ENCODE measurements around the gene SLC5A11. TPM values are rescaled to one million over a fixed set of nuclear protein-coding genes. Genes with fewer than 3 reads are reported as not detected.
"Not testable (repeated sequence)": the region's sequence is repeated elsewhere in the genome, so short reads cannot be mapped to it uniquely, and the experiment has no call there.

SLC5A11 gene
- total and polyA plus RNA-seq, 3 experiments from 2014 or later = 0.15 to 0.20 TPM; not detected in 1

GRCh38 chr16:24855678-24856077, 9.9 kb downstream of the SLC5A11 start:
- Mint-ChIP-seq H3K9me3 (peaks cover 0 to 2% (median 2%) of the 10 kb centered on the region in 5 donors), H3K4me1 (no peaks in the 10 kb centered on the region), H3K27ac (no peak overlapping the region), H3K27me3 (peaks cover 10 to 28% of the 10 kb centered on the region in 2 donors), H3K36me3 (peaks cover 0 to 11% (median 0%) of the 10 kb centered on the region in 3 donors), H3K4me3 (no peak overlapping the region)
- H3K9me3 ChIP-seq (ENCODE audit: low read length) = no peaks in the 10 kb centered on the region
- no peaks in the 10 kb centered on the region for H3K4me1 ChIP-seq (ENCODE audit: insufficient read depth, low read length)
- H3K4me3 ChIP-seq (ENCODE audit: low read length) = no peak overlapping the region
- POLR2A ChIA-PET = no interaction called here
- H3K27me3 ChIP-seq (ENCODE audit: insufficient read depth, low read length, poor library complexity, severe bottlenecking) = no peaks in the 10 kb centered on the region
- no peak for DNase-seq
- no peaks in the 10 kb centered on the region for H3K36me3 ChIP-seq (ENCODE audit: insufficient read depth, low read length)
- H3K27ac ChIP-seq (ENCODE audit: low read depth, low read length) = no peak overlapping the region
- CTCF ChIA-PET = no interaction called here

- H3K4me3 Mint-ChIP-seq; H3K9me3 Mint-ChIP-seq; H3K27me3 ChIP-seq (ENCODE audit: insufficient read depth, low read length, poor library complexity, severe bottlenecking); POLR2A ChIA-PET; H3K27ac Mint-ChIP-seq; H3K27ac ChIP-seq (ENCODE audit: low read depth, low read length); DNase-seq; H3K4me3 ChIP-seq (ENCODE audit: low read length); H3K36me3 ChIP-seq (ENCODE audit: insufficient read depth, low read length); H3K4me1 ChIP-seq (ENCODE audit: insufficient read depth, low read length); H3K4me1 Mint-ChIP-seq; H3K9me3 ChIP-seq (ENCODE audit: low read length): not testable (repeated sequence)
- CTCF ChIA-PET = interaction anchor here (0.8 kb wide), 1 partner anchor 22 kb away, joined by 3 read pairs; no protein-coding TSS in a partner anchor
- peaks cover 10 to 31% of the 10 kb centered on the region in 2 donors for H3K27me3 Mint-ChIP-seq
- H3K36me3 Mint-ChIP-seq = peaks cover 0 to 11% (median 0%) of the 10 kb centered on the region in 3 donors
These were observed 11.1 kb downstream of the SLC5A11 start for GRCh38 chr16:24856871-24857270.

DNA sequence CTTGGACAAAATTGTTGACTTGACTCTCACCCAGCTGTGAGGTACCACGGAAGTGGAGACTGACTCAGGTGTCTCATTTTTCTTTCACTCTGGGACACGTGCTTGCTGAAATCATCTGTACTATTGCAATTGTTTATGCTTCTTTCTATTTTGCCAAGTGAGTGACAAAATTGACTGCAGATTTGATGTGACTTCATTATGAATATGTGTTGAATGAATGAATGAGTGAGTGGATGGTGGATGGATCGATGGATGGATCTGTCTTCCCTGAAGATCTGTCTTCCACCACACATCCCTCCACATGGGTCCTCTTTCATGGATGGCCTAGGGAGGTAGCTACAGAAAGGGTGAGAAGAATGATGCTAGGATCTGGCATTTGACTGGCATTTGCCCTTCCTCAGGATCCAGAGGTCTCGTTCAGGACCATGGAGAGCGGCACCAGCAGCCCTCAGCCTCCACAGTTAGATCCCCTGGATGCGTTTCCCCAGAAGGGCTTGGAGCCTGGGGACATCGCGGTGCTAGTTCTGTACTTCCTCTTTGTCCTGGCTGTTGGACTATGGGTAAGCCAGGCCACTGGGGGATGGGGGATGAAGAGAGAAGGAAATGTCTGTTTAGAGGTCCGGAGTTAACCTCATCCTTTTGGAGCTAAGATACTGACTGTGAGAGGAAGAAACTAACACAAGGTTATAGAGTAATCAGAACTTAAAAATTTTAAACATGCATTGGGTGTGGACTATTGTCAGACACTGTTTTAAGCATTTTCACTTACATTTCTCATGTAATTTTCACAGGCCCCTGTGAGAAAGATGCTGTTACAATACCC, 12.7 kb downstream of the SLC5A11 start:
- ChIA-PET CTCF (no interaction called here), POLR2A (no interaction called here)
- Histone ChIP-seq H3K9me3 (ENCODE audit: low read length) (no peaks in the 10 kb centered on the region), H3K27ac (ENCODE audit: low read depth, low read length) (no peak overlapping the region), H3K4me3 (ENCODE audit: low read length) (no peak overlapping the region), H3K27me3 (ENCODE audit: insufficient read depth, low read length, poor library complexity, severe bottlenecking) (no peaks in the 10 kb centered on the region), H3K36me3 (ENCODE audit: insufficient read depth, low read length) (no peaks in the 10 kb centered on the region), H3K4me1 (ENCODE audit: insufficient read depth, low read length) (no peaks in the 10 kb centered on the region)
- H3K4me3 Mint-ChIP-seq = no peak overlapping the region
- no peaks in the 10 kb centered on the region for H3K4me1 Mint-ChIP-seq
- no peak overlapping the region for H3K27ac Mint-ChIP-seq
- peak; percentile 10 to 52 (median 18) for DNase-seq
- H3K27me3 Mint-ChIP-seq = peaks cover 10 to 31% of the 10 kb centered on the region in 2 donors
- peaks cover 0 to 14% (median 0%) of the 10 kb centered on the region in 3 donors for H3K36me3 Mint-ChIP-seq
- peaks cover 2 to 5% (median 3%) of the 10 kb centered on the region in 5 donors for H3K9me3 Mint-ChIP-seq

GRCh38 chr16:24861461-24861860, 15.7 kb downstream of the SLC5A11 start:
- Mint-ChIP-seq H3K9me3 (peaks cover 14 to 28% (median 19%) of the 10 kb centered on the region in 5 donors), H3K4me3 (no peak overlapping the region), H3K4me1 (no peaks in the 10 kb centered on the region), H3K27ac (no peak overlapping the region), H3K36me3 (peaks cover 0 to 28% (median 0%) of the 10 kb centered on the region in 3 donors), H3K27me3 (peaks cover 9 to 21% of the 10 kb centered on the region in 2 donors)
- H3K9me3 ChIP-seq (ENCODE audit: low read length) = no peaks in the 10 kb centered on the region
- no peak overlapping the region for H3K4me3 ChIP-seq (ENCODE audit: low read length)
- H3K36me3 ChIP-seq (ENCODE audit: insufficient read depth, low read length) = no peaks in the 10 kb centered on the region
- H3K4me1 ChIP-seq (ENCODE audit: insufficient read depth, low read length) = no peaks in the 10 kb centered on the region
- CTCF ChIA-PET = no interaction called here
- no peak overlapping the region for H3K27ac ChIP-seq (ENCODE audit: low read depth, low read length)
- POLR2A ChIA-PET = no interaction called here
- DNase-seq = no peak
- H3K27me3 ChIP-seq (ENCODE audit: insufficient read depth, low read length, poor library complexity, severe bottlenecking) = no peaks in the 10 kb centered on the region

GRCh38 chr16:24863582-24864437, 18.0 kb downstream of the SLC5A11 start:
- Mint-ChIP-seq H3K36me3 (peaks cover 0 to 20% (median 0%) of the 10 kb centered on the region in 3 donors), H3K9me3 (peaks cover 12 to 28% (median 17%) of the 10 kb centered on the region in 5 donors), H3K27me3 (peaks cover 9 to 11% of the 10 kb centered on the region in 2 donors), H3K4me1 (no peaks in the 10 kb centered on the region), H3K27ac (no peak overlapping the region), H3K4me3 (no peak overlapping the region)
- H3K27ac ChIP-seq (ENCODE audit: low read depth, low read length) = no peak overlapping the region
- H3K4me3 ChIP-seq (ENCODE audit: low read length) = no peak overlapping the region
- no peaks in the 10 kb centered on the region for H3K9me3 ChIP-seq (ENCODE audit: low read length)
- no peak for DNase-seq
- CTCF ChIA-PET = interaction anchor here (0.6 to 1.1 kb wide), 3 partner anchors 9 to 185 kb away, joined by 3 to 4 read pairs (median 3); no protein-coding TSS in a partner anchor
- no peaks in the 10 kb centered on the region for H3K4me1 ChIP-seq (ENCODE audit: insufficient read depth, low read length)
- no peaks in the 10 kb centered on the region for H3K27me3 ChIP-seq (ENCODE audit: insufficient read depth, low read length, poor library complexity, severe bottlenecking)
- H3K36me3 ChIP-seq (ENCODE audit: insufficient read depth, low read length) = no peaks in the 10 kb centered on the region
- POLR2A ChIA-PET = no interaction called here

GRCh38 chr16:24869033-24869432, 23.3 kb downstream of the SLC5A11 start:
- no peak for DNase-seq
- Histone ChIP-seq H3K27ac (ENCODE audit: low read depth, low read length) (no peak overlapping the region), H3K27me3 (ENCODE audit: insufficient read depth, low read length, poor library complexity, severe bottlenecking) (no peaks in the 10 kb centered on the region), H3K36me3 (ENCODE audit: insufficient read depth, low read length) (no peaks in the 10 kb centered on the region), H3K9me3 (ENCODE audit: low read length) (no peaks in the 10 kb centered on the region), H3K4me1 (ENCODE audit: insufficient read depth, low read length) (no peaks in the 10 kb centered on the region), H3K4me3 (ENCODE audit: low read length) (no peak overlapping the region)
- ChIA-PET CTCF (no interaction called here), POLR2A (no interaction called here)
- no peak overlapping the region for H3K27ac Mint-ChIP-seq
- H3K4me3 Mint-ChIP-seq = no peak overlapping the region
- no peaks in the 10 kb centered on the region for H3K4me1 Mint-ChIP-seq
- peaks cover 8 to 19% (median 12%) of the 10 kb centered on the region in 5 donors for H3K9me3 Mint-ChIP-seq
- H3K36me3 Mint-ChIP-seq = peaks cover 0 to 9% (median 0%) of the 10 kb centered on the region in 3 donors
- H3K27me3 Mint-ChIP-seq = peaks cover 4 to 9% of the 10 kb centered on the region in 2 donors

DNA sequence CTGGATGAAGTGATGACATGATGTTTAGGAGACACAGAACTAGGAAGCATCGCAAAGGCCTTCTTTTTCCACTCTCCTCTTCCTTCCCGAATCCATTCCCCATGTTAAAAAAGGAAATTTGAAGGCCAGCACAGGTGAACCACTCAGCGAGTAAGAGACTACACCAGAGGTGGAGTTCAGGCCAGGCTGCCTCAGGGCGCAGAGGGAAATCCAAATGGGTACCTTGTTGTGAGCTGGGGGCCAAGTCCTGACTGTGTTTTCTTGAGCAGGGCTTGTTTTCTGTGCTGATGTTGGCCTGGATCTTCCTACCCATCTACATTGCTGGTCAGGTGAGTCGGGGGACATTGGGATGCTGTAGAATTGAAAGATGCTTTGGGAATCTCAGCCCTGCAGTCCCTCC, 26.1 kb downstream of the SLC5A11 start:
- Mint-ChIP-seq H3K36me3 (no peaks in the 10 kb centered on the region), H3K27me3 (peaks cover 3 to 7% of the 10 kb centered on the region in 2 donors), H3K27ac (no peak overlapping the region), H3K4me1 (no peaks in the 10 kb centered on the region), H3K9me3 (peaks cover 0 to 1% (median 0%) of the 10 kb centered on the region in 5 donors), H3K4me3 (no peak overlapping the region)
- H3K9me3 ChIP-seq (ENCODE audit: low read length) = no peaks in the 10 kb centered on the region
- ChIA-PET POLR2A (no interaction called here), CTCF (interaction anchor here (1.1 kb wide), 1 partner anchor 8 kb away, joined by 3 read pairs; no protein-coding TSS in a partner anchor)
- no peak overlapping the region for H3K27ac ChIP-seq (ENCODE audit: low read depth, low read length)
- DNase-seq = no peak
- no peaks in the 10 kb centered on the region for H3K4me1 ChIP-seq (ENCODE audit: insufficient read depth, low read length)
- H3K4me3 ChIP-seq (ENCODE audit: low read length) = no peak overlapping the region
- no peaks in the 10 kb centered on the region for H3K27me3 ChIP-seq (ENCODE audit: insufficient read depth, low read length, poor library complexity, severe bottlenecking)
- no peaks in the 10 kb centered on the region for H3K36me3 ChIP-seq (ENCODE audit: insufficient read depth, low read length)

DNA sequence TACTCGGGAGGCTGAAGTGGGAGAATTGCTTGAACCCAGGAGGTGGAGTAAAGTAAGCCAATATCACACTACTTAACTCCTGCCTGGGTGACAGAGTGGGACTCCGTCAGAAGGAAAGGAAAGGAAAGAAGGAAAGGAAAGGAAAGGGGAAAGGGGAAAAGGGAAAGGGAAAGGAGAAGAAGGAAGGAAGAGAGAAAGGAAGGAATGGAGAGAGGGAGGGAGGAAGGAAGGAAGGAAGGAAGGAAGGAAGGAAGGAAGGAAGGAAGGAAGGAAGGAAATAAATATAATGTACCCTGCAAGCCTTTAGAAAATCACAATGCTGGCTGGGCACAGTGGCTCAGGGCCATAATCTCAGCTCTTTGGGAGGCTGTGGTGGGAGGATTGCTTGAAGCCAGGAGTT, 27.3 kb downstream of the SLC5A11 start:
- no peaks in the 10 kb centered on the region for H3K4me1 Mint-ChIP-seq
- H3K4me1 ChIP-seq (ENCODE audit: insufficient read depth, low read length) = no peaks in the 10 kb centered on the region
- no peak overlapping the region for H3K27ac Mint-ChIP-seq
- H3K36me3 ChIP-seq (ENCODE audit: insufficient read depth, low read length) = no peaks in the 10 kb centered on the region
- no peak for DNase-seq
- POLR2A ChIA-PET = no interaction called here
- H3K27me3 ChIP-seq (ENCODE audit: insufficient read depth, low read length, poor library complexity, severe bottlenecking) = no peaks in the 10 kb centered on the region
- peaks cover 0 to 1% (median 0%) of the 10 kb centered on the region in 5 donors for H3K9me3 Mint-ChIP-seq
- no peak overlapping the region for H3K4me3 ChIP-seq (ENCODE audit: low read length)
- H3K4me3 Mint-ChIP-seq = no peak overlapping the region
- CTCF ChIA-PET = interaction anchor here (1.1 kb wide), 1 partner anchor 9 kb away, joined by 3 read pairs; no protein-coding TSS in a partner anchor
- no peak overlapping the region for H3K27ac ChIP-seq (ENCODE audit: low read depth, low read length)
- no peaks in the 10 kb centered on the region for H3K9me3 ChIP-seq (ENCODE audit: low read length)
- H3K36me3 Mint-ChIP-seq = no peaks in the 10 kb centered on the region
- H3K27me3 Mint-ChIP-seq = peaks cover 2 to 3% of the 10 kb centered on the region in 2 donors

Data from CD8-positive, alpha-beta memory T cell (primary cell).